ENCODE measurements around the gene GPR15LG.
"Not testable (repeated sequence)": the region's sequence is repeated elsewhere in the genome, so short reads cannot be mapped to it uniquely, and the experiment has no call there.

GPR15LG gene

GRCh38 chr10:84147347-84147746 lies 26.3 kb upstream of the GPR15LG start:
- peaks cover 16% of the 10 kb centered on the region; the same call in 1 of the 2 replicates for H3K79me2 ChIP-seq (ENCODE audit: insufficient read depth, low read depth)
- H3K27ac ChIP-seq, result no peak overlapping the region
- peaks cover 23% of the 10 kb centered on the region; the same call in 1 of the 2 replicates for H3K36me3 ChIP-seq (ENCODE audit: insufficient read depth)
- no peak overlapping the region for H3K9ac ChIP-seq
- no peak overlapping the region for H3K4me2 ChIP-seq
- no peak for TF ChIP-seq CTCF (conservative IDR thresholded peaks at IDR 0.05; ENCODE audit: low read depth, low read length)
- no peak overlapping the region for H2AFZ ChIP-seq (ENCODE audit: low read depth)
- H3K27me3 ChIP-seq (ENCODE audit: insufficient read depth, low read depth), result no peaks in the 10 kb centered on the region
- no peaks in the 10 kb centered on the region for H4K20me1 ChIP-seq (ENCODE audit: insufficient read depth)
- H3K4me3 ChIP-seq (IDR thresholded peaks at IDR 0.05; ENCODE audit: insufficient read depth, low read depth, low read length), result no peak overlapping the region
- H3K4me1 ChIP-seq (ENCODE audit: low read depth, poor library complexity, severe bottlenecking), result peaks cover 2% of the 10 kb centered on the region

- H4K20me1 ChIP-seq (ENCODE audit: insufficient read depth); H3K4me2 ChIP-seq; H3K27me3 ChIP-seq (ENCODE audit: insufficient read depth, low read depth); H3K79me2 ChIP-seq (ENCODE audit: insufficient read depth, low read depth); H3K27ac ChIP-seq; H3K4me1 ChIP-seq (ENCODE audit: low read depth, poor library complexity, severe bottlenecking); H2AFZ ChIP-seq (ENCODE audit: low read depth); H3K9ac ChIP-seq; H3K4me3 ChIP-seq (IDR thresholded peaks at IDR 0.05; ENCODE audit: insufficient read depth, low read depth, low read length): not testable (repeated sequence)
- peaks cover 21% of the 10 kb centered on the region; the same call in 1 of the 2 replicates for H3K36me3 ChIP-seq (ENCODE audit: insufficient read depth)
Observed at GRCh38 chr10:84148006-84148597, 25.5 kb upstream of the GPR15LG start.

GRCh38 chr10:84149854-84150253 lies 23.7 kb upstream of the GPR15LG start:
- Histone ChIP-seq H3K27me3 (ENCODE audit: insufficient read depth, low read depth) (no peaks in the 10 kb centered on the region), H3K4me3 (IDR thresholded peaks at IDR 0.05; ENCODE audit: insufficient read depth, low read depth, low read length) (no peak overlapping the region), H3K36me3 (ENCODE audit: insufficient read depth) (peaks cover 11% of the 10 kb centered on the region; the same call in 1 of the 2 replicates), H3K9ac (no peak overlapping the region), H2AFZ (ENCODE audit: low read depth) (no peak overlapping the region), H4K20me1 (ENCODE audit: insufficient read depth) (no peaks in the 10 kb centered on the region), H3K4me1 (ENCODE audit: low read depth, poor library complexity, severe bottlenecking) (no peaks in the 10 kb centered on the region), H3K4me2 (no peak overlapping the region), H3K27ac (no peak overlapping the region), H3K79me2 (ENCODE audit: insufficient read depth, low read depth) (no peaks in the 10 kb centered on the region)
- no peak for TF ChIP-seq CTCF (conservative IDR thresholded peaks at IDR 0.05; ENCODE audit: low read depth, low read length)

GRCh38 chr10:84152769-84153168 lies 20.8 kb upstream of the GPR15LG start:
- Histone ChIP-seq H3K4me2 (no peak overlapping the region), H3K36me3 (ENCODE audit: insufficient read depth) (peaks cover 3% of the 10 kb centered on the region; the same call in 1 of the 2 replicates), H2AFZ (ENCODE audit: low read depth) (no peak overlapping the region), H3K4me1 (ENCODE audit: low read depth, poor library complexity, severe bottlenecking) (no peaks in the 10 kb centered on the region), H3K27me3 (ENCODE audit: insufficient read depth, low read depth) (no peaks in the 10 kb centered on the region), H4K20me1 (ENCODE audit: insufficient read depth) (no peaks in the 10 kb centered on the region), H3K27ac (no peak overlapping the region), H3K4me3 (IDR thresholded peaks at IDR 0.05; ENCODE audit: insufficient read depth, low read depth, low read length) (no peak overlapping the region), H3K9ac (no peak overlapping the region), H3K79me2 (ENCODE audit: insufficient read depth, low read depth) (no peaks in the 10 kb centered on the region)
- no peak for TF ChIP-seq CTCF (conservative IDR thresholded peaks at IDR 0.05; ENCODE audit: low read depth, low read length)

- Histone ChIP-seq H3K9ac (no peak overlapping the region), H3K27me3 (ENCODE audit: insufficient read depth, low read depth) (no peaks in the 10 kb centered on the region), H3K36me3 (ENCODE audit: insufficient read depth) (no peaks in the 10 kb centered on the region; the same call in 1 of the 2 replicates), H3K27ac (no peak overlapping the region), H4K20me1 (ENCODE audit: insufficient read depth) (no peaks in the 10 kb centered on the region), H3K79me2 (ENCODE audit: insufficient read depth, low read depth) (no peaks in the 10 kb centered on the region), H3K4me3 (IDR thresholded peaks at IDR 0.05; ENCODE audit: insufficient read depth, low read depth, low read length) (no peak overlapping the region), H2AFZ (ENCODE audit: low read depth) (no peak overlapping the region), H3K4me1 (ENCODE audit: low read depth, poor library complexity, severe bottlenecking) (no peaks in the 10 kb centered on the region), H3K4me2 (no peak overlapping the region)
- TF ChIP-seq CTCF (conservative IDR thresholded peaks at IDR 0.05; ENCODE audit: low read depth, low read length), result no peak
Observed at GRCh38 chr10:84155521-84155920, 18.1 kb upstream of the GPR15LG start.
